ENCODE measurements around the gene RNPS1. TPM values are rescaled to one million over a fixed set of nuclear protein-coding genes. Genes with fewer than 3 reads are reported as not detected.

The RNPS1 gene
- total RNA-seq, 1 donor = 81.1 TPM

GRCh38 chr16:2246301-2246885 lies 21.5 kb downstream of the RNPS1 start:
- Histone ChIP-seq H4K20me1 (ENCODE audit: insufficient read depth, low read length) (peaks cover 10% of the 10 kb centered on the region), H3K27ac (ENCODE audit: low read depth, low read length) (no peak overlapping the region), H3K79me2 (ENCODE audit: insufficient read depth, low read length) (peaks cover 15% of the 10 kb centered on the region), H2AFZ (ENCODE audit: low read length) (no peak overlapping the region), H3K9me3 (ENCODE audit: low read depth, low read length) (no peaks in the 10 kb centered on the region), H3K27me3 (ENCODE audit: insufficient read depth, low read length) (no peaks in the 10 kb centered on the region), H3K36me3 (ENCODE audit: insufficient read depth, low read length) (peaks cover 34% of the 10 kb centered on the region), H3K4me3 (ENCODE audit: insufficient read depth, low read length) (no peak overlapping the region), H3K4me1 (ENCODE audit: insufficient read depth, low read length) (peaks cover 8% of the 10 kb centered on the region), H3K4me2 (ENCODE audit: insufficient read depth, low read length) (no peak overlapping the region)
- no peak for TF ChIP-seq CTCF (IDR thresholded peaks at IDR 0.05; ENCODE audit: extremely low read depth, low read depth, low read length)
- peak; percentile 58 for DNase-seq (ENCODE audit: insufficient read length, low spot score, missing footprints)

GRCh38 chr16:2244926-2245795 lies 22.8 kb downstream of the RNPS1 start:
- peaks cover 37% of the 10 kb centered on the region for H3K36me3 ChIP-seq (ENCODE audit: insufficient read depth, low read length)
- H3K4me2 ChIP-seq (ENCODE audit: insufficient read depth, low read length) = no peak overlapping the region
- H3K9me3 ChIP-seq (ENCODE audit: low read depth, low read length) = no peaks in the 10 kb centered on the region
- no peak overlapping the region for H3K27ac ChIP-seq (ENCODE audit: low read depth, low read length)
- H3K27me3 ChIP-seq (ENCODE audit: insufficient read depth, low read length) = no peaks in the 10 kb centered on the region
- H3K4me3 ChIP-seq (ENCODE audit: insufficient read depth, low read length) = no peak overlapping the region
- no peak for TF ChIP-seq CTCF (IDR thresholded peaks at IDR 0.05; ENCODE audit: extremely low read depth, low read depth, low read length)
- no peak overlapping the region for H2AFZ ChIP-seq (ENCODE audit: low read length)
- DNase-seq (ENCODE audit: insufficient read length, low spot score, missing footprints) = peak; percentile 66
- H3K4me1 ChIP-seq (ENCODE audit: insufficient read depth, low read length) = peaks cover 1% of the 10 kb centered on the region
- peaks cover 10% of the 10 kb centered on the region for H4K20me1 ChIP-seq (ENCODE audit: insufficient read depth, low read length)
- H3K79me2 ChIP-seq (ENCODE audit: insufficient read depth, low read length) = peaks cover 9% of the 10 kb centered on the region

GRCh38 chr16:2244301-2244700 lies 23.6 kb downstream of the RNPS1 start:
- Histone ChIP-seq H3K27ac (ENCODE audit: low read depth, low read length) (no peak overlapping the region), H4K20me1 (ENCODE audit: insufficient read depth, low read length) (peaks cover 10% of the 10 kb centered on the region), H3K9me3 (ENCODE audit: low read depth, low read length) (no peaks in the 10 kb centered on the region), H3K4me3 (ENCODE audit: insufficient read depth, low read length) (no peak overlapping the region), H2AFZ (ENCODE audit: low read length) (no peak overlapping the region), H3K36me3 (ENCODE audit: insufficient read depth, low read length) (peaks cover 37% of the 10 kb centered on the region), H3K79me2 (ENCODE audit: insufficient read depth, low read length) (peaks cover 7% of the 10 kb centered on the region), H3K4me2 (ENCODE audit: insufficient read depth, low read length) (no peak overlapping the region), H3K4me1 (ENCODE audit: insufficient read depth, low read length) (no peaks in the 10 kb centered on the region), H3K27me3 (ENCODE audit: insufficient read depth, low read length) (no peaks in the 10 kb centered on the region)
- DNase-seq (ENCODE audit: insufficient read length, low spot score, missing footprints) = peak; percentile 82
- no peak for TF ChIP-seq CTCF (IDR thresholded peaks at IDR 0.05; ENCODE audit: extremely low read depth, low read depth, low read length)

GRCh38 chr16:2243781-2244180 lies 24.1 kb downstream of the RNPS1 start:
- DNase-seq (ENCODE audit: insufficient read length, low spot score, missing footprints) = peak; percentile 85
- peaks cover 8% of the 10 kb centered on the region for H4K20me1 ChIP-seq (ENCODE audit: insufficient read depth, low read length)
- no peaks in the 10 kb centered on the region for H3K9me3 ChIP-seq (ENCODE audit: low read depth, low read length)
- H3K27me3 ChIP-seq (ENCODE audit: insufficient read depth, low read length) = no peaks in the 10 kb centered on the region
- H3K4me3 ChIP-seq (ENCODE audit: insufficient read depth, low read length) = no peak overlapping the region
- no peak overlapping the region for H2AFZ ChIP-seq (ENCODE audit: low read length)
- no peak for TF ChIP-seq CTCF (IDR thresholded peaks at IDR 0.05; ENCODE audit: extremely low read depth, low read depth, low read length)
- no peak overlapping the region for H3K27ac ChIP-seq (ENCODE audit: low read depth, low read length)
- H3K4me2 ChIP-seq (ENCODE audit: insufficient read depth, low read length) = no peak overlapping the region
- peaks cover 37% of the 10 kb centered on the region for H3K36me3 ChIP-seq (ENCODE audit: insufficient read depth, low read length)
- no peaks in the 10 kb centered on the region for H3K4me1 ChIP-seq (ENCODE audit: insufficient read depth, low read length)
- peaks cover 5% of the 10 kb centered on the region for H3K79me2 ChIP-seq (ENCODE audit: insufficient read depth, low read length)

Measured in osteoblast (primary cell).